ENCODE results near the gene EP300. TPM values are rescaled to one million over a fixed set of nuclear protein-coding genes. Genes with fewer than 3 reads are reported as not detected.
"Not testable (repeated sequence)": the region's sequence is repeated elsewhere in the genome, so short reads cannot be mapped to it uniquely, and the experiment has no call there.

The EP300 gene
- total and polyA plus RNA-seq, 7 experiments from 2014 or later: 13.3 to 155 (median 108) TPM

DNA sequence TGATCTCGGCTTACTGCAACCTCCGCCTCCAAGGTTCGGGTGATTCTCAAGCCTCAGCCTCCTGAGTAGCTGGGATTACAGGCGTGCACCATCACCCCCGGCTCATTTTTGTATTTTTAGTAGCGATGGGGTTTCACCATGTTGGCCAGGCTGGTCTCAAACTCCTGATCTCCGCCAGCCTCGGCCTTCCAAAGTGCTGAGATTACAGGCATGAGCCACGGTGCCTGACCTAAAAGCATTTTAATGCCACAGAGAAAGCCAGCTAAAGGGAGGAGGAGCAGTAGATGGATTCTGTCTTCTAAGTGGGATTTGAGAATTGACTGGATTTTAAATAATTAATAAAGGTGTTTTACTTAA, 14.6 kb downstream of the EP300 start:
- H3K36me3 ChIP-seq (ENCODE audit: control insufficient read depth in 2 of 3, insufficient read depth in 3 of 3, low read length in 3 of 3); ATAC-seq; H3K9me3 Mint-ChIP-seq; H3K27me3 ChIP-seq (ENCODE audit: control insufficient read depth in 2 of 2, insufficient read depth in 2 of 2, low read length in 2 of 2); H3K4me3 ChIP-seq (ENCODE audit: low read length); H3K27me3 Mint-ChIP-seq; H3K9me3 ChIP-seq (ENCODE audit: control insufficient read depth in 2 of 3, low read length in 3 of 3); DNase-seq: not testable (repeated sequence)
- intact Hi-C loops (cut with micrococcal nuclease): loop anchor here in 1 of 2 donors (1.0 kb wide), 1 partner anchor 14 kb away; no protein-coding TSS in a partner anchor
- Mint-ChIP-seq H3K36me3 (peaks cover 6 to 28% (median 14%) of the 10 kb centered on the region in 5 donors), H3K4me3 (peak overlapping the region in 2 of 10 donors; percentile 15 to 39), H3K4me1 (peaks cover 38 to 78% (median 53%) of the 10 kb centered on the region in 7 donors), H3K27ac (peak overlapping the region in 3 of 9 donors; percentile 8 to 80 (median 15))
- H3K27ac ChIP-seq (ENCODE audit: low read depth, low read length): peak overlapping the region; percentile 26
- CTCF ChIA-PET: interaction anchor here (1.4 kb wide), 1 partner anchor 10 kb away, joined by 4 read pairs; no protein-coding TSS in a partner anchor
- peaks cover 15 to 29% of the 10 kb centered on the region in 2 donors for H3K4me1 ChIP-seq (ENCODE audit: control insufficient read depth in 2 of 2, insufficient read depth in 2 of 2, low read length in 2 of 2)
- POLR2A ChIA-PET: interaction anchor here (1.8 kb wide), 1 partner anchor 12 kb away, joined by 5 read pairs; no protein-coding TSS in a partner anchor

GRCh38 chr22:41110968-41111367, 18.6 kb downstream of the EP300 start:
- Histone ChIP-seq H3K9me3 (ENCODE audit: control insufficient read depth in 2 of 3, low read length in 3 of 3) (no peaks in the 10 kb centered on the region), H3K4me3 (ENCODE audit: low read length) (no peak overlapping the region), H3K4me1 (ENCODE audit: control insufficient read depth in 2 of 2, insufficient read depth in 2 of 2, low read length in 2 of 2) (peaks cover 17 to 19% of the 10 kb centered on the region in 2 donors), H3K27ac (ENCODE audit: low read depth, low read length) (no peak overlapping the region), H3K27me3 (ENCODE audit: control insufficient read depth in 2 of 2, insufficient read depth in 2 of 2, low read length in 2 of 2) (no peaks in the 10 kb centered on the region), H3K36me3 (ENCODE audit: control insufficient read depth in 2 of 3, insufficient read depth in 3 of 3, low read length in 3 of 3) (no peaks in the 10 kb centered on the region)
- ATAC-seq: no peak
- no peak for DNase-seq
- Mint-ChIP-seq H3K27me3 (no peaks in the 10 kb centered on the region), H3K9me3 (no peaks in the 10 kb centered on the region), H3K36me3 (peaks cover 0 to 38% (median 4%) of the 10 kb centered on the region in 5 donors), H3K27ac (peak overlapping the region in 4 of 9 donors; percentile 1 to 60 (median 27)), H3K4me1 (peaks cover 22 to 81% (median 58%) of the 10 kb centered on the region in 7 donors), H3K4me3 (no peak overlapping the region)
- intact Hi-C loops (cut with micrococcal nuclease): no loop called here
- CTCF ChIA-PET: no interaction called here
- POLR2A ChIA-PET: interaction anchor here (2.1 kb wide), 1 partner anchor 18 kb away, joined by 7 read pairs; the partner anchor contains the start of gene EP300

DNA sequence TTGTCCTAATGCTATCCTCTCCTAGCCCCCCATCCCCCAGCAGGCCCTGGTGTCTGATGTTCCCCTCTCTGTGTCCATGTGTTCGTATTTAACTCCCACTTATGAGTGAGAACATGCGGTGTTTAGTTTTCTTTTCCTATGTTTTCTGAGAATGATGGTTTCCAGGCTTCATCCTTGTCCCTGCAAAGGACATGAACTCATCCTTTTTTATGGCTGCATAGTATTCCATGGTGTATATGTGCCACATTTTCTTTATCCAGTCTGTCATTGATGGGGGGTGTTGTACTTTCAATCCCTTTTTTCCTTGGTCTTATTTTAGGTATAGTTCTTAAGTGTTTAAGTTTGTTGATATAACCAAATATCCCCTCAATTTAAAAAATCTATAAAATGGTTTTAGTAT, 23.9 kb downstream of the EP300 start:
- Mint-ChIP-seq H3K4me3 (no peak overlapping the region), H3K4me1 (peaks cover 21 to 67% (median 48%) of the 10 kb centered on the region in 7 donors), H3K27ac (peak overlapping the region in 4 of 9 donors; percentile 12 to 85 (median 42)), H3K36me3 (peaks cover 4 to 43% (median 18%) of the 10 kb centered on the region in 5 donors), H3K9me3 (peaks cover 0 to 3% (median 0%) of the 10 kb centered on the region in 11 donors), H3K27me3 (no peaks in the 10 kb centered on the region)
- no peak overlapping the region for H3K27ac ChIP-seq (ENCODE audit: low read depth, low read length)
- H3K4me3 ChIP-seq (ENCODE audit: low read length): no peak overlapping the region
- CTCF ChIA-PET: no interaction called here
- intact Hi-C loops (cut with micrococcal nuclease): no loop called here
- no peak for ATAC-seq
- H3K4me1 ChIP-seq (ENCODE audit: control insufficient read depth in 2 of 2, insufficient read depth in 2 of 2, low read length in 2 of 2): peaks cover 7 to 19% of the 10 kb centered on the region in 2 donors
- peaks cover 6 to 24% (median 12%) of the 10 kb centered on the region in 3 experiments for H3K36me3 ChIP-seq (ENCODE audit: control insufficient read depth in 2 of 3, insufficient read depth in 3 of 3, low read length in 3 of 3)
- H3K9me3 ChIP-seq (ENCODE audit: control insufficient read depth in 2 of 3, low read length in 3 of 3): no peaks in the 10 kb centered on the region
- H3K27me3 ChIP-seq (ENCODE audit: control insufficient read depth in 2 of 2, insufficient read depth in 2 of 2, low read length in 2 of 2): no peaks in the 10 kb centered on the region
- DNase-seq: no peak
- POLR2A ChIA-PET: no interaction called here

- Histone ChIP-seq H3K9me3 (ENCODE audit: control insufficient read depth in 2 of 3, low read length in 3 of 3) (no peaks in the 10 kb centered on the region), H3K36me3 (ENCODE audit: control insufficient read depth in 2 of 3, insufficient read depth in 3 of 3, low read length in 3 of 3) (peaks cover 6 to 24% (median 12%) of the 10 kb centered on the region in 3 experiments), H3K27ac (ENCODE audit: low read depth, low read length) (no peak overlapping the region), H3K27me3 (ENCODE audit: control insufficient read depth in 2 of 2, insufficient read depth in 2 of 2, low read length in 2 of 2) (no peaks in the 10 kb centered on the region), H3K4me1 (ENCODE audit: control insufficient read depth in 2 of 2, insufficient read depth in 2 of 2, low read length in 2 of 2) (peaks cover 9 to 19% of the 10 kb centered on the region in 2 donors), H3K4me3 (ENCODE audit: low read length) (no peak overlapping the region)
- CTCF ChIA-PET: no interaction called here
- intact Hi-C loops (cut with micrococcal nuclease): no loop called here
- POLR2A ChIA-PET: interaction anchor here (0.6 to 1.0 kb wide), 2 partner anchors 25 to 318 kb away, joined by 3 read pairs; partner anchors contain the start of gene EP300
- Mint-ChIP-seq H3K9me3 (peaks cover 0 to 3% (median 0%) of the 10 kb centered on the region in 11 donors), H3K36me3 (peaks cover 4 to 39% (median 19%) of the 10 kb centered on the region in 5 donors), H3K27ac (peak overlapping the region in 2 of 9 donors; percentile 52 to 54), H3K4me1 (peaks cover 23 to 71% (median 56%) of the 10 kb centered on the region in 7 donors), H3K27me3 (no peaks in the 10 kb centered on the region), H3K4me3 (peak overlapping the region in 1 of 10 donors; percentile 34)
- no peak for ATAC-seq
- DNase-seq: no peak
These were observed 25.0 kb downstream of the EP300 start for GRCh38 chr22:41117127-41117965.

- Mint-ChIP-seq H3K36me3 (peaks cover 3 to 24% (median 15%) of the 10 kb centered on the region in 5 donors), H3K4me1 (peaks cover 21 to 45% (median 38%) of the 10 kb centered on the region in 7 donors), H3K9me3 (no peaks in the 10 kb centered on the region), H3K27me3 (no peaks in the 10 kb centered on the region), H3K27ac (peak overlapping the region in 8 of 9 donors; percentile 12 to 81 (median 60)), H3K4me3 (peak overlapping the region in 2 of 10 donors; percentile 42 to 51)
- peaks cover 8 to 33% (median 21%) of the 10 kb centered on the region in 3 experiments for H3K36me3 ChIP-seq (ENCODE audit: control insufficient read depth in 2 of 3, insufficient read depth in 3 of 3, low read length in 3 of 3)
- ATAC-seq: no peak
- CTCF ChIA-PET: no interaction called here
- intact Hi-C loops (cut with micrococcal nuclease): no loop called here
- no peak for DNase-seq
- no peaks in the 10 kb centered on the region for H3K9me3 ChIP-seq (ENCODE audit: control insufficient read depth in 2 of 3, low read length in 3 of 3)
- H3K27ac ChIP-seq (ENCODE audit: low read depth, low read length): no peak overlapping the region
- H3K4me1 ChIP-seq (ENCODE audit: control insufficient read depth in 2 of 2, insufficient read depth in 2 of 2, low read length in 2 of 2): peaks cover 0 to 3% of the 10 kb centered on the region in 2 donors
- no peak overlapping the region for H3K4me3 ChIP-seq (ENCODE audit: low read length)
- H3K27me3 ChIP-seq (ENCODE audit: control insufficient read depth in 2 of 2, insufficient read depth in 2 of 2, low read length in 2 of 2): no peaks in the 10 kb centered on the region
- POLR2A ChIA-PET: no interaction called here
These were observed 30.8 kb downstream of the EP300 start for GRCh38 chr22:41123151-41123550.

DNA sequence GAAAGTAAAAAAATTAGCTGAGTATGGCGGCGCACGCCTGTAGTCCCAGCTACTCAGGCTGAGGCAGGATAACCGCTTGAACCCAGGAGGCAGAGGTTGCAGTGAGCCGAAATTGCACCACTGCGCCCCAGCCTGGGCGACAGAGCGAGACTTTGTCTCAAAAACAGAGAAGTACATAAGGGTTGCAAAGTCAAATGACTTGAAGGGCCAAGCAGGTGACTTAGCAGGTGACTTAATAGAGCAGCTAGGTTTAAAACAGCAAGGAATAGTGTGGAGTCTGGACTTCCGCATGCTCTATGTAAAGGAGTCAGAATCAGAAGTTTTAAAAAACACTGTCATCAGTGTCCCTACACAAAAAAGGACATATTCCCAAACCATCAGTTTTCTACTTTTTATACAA, 31.7 kb downstream of the EP300 start:
- peak overlapping the region in 1 of 9 donors; percentile 38 for H3K27ac Mint-ChIP-seq
- H3K27me3 ChIP-seq (ENCODE audit: control insufficient read depth in 2 of 2, insufficient read depth in 2 of 2, low read length in 2 of 2): no peaks in the 10 kb centered on the region
- H3K27ac ChIP-seq (ENCODE audit: low read depth, low read length): no peak overlapping the region
- CTCF ChIA-PET: no interaction called here
- H3K36me3 ChIP-seq (ENCODE audit: control insufficient read depth in 2 of 3, insufficient read depth in 3 of 3, low read length in 3 of 3): peaks cover 8 to 36% (median 16%) of the 10 kb centered on the region in 3 experiments
- DNase-seq (no peak), ATAC-seq (no peak)
- no peaks in the 10 kb centered on the region for H3K9me3 ChIP-seq (ENCODE audit: control insufficient read depth in 2 of 3, low read length in 3 of 3)
- peaks cover 19 to 45% (median 38%) of the 10 kb centered on the region in 7 donors for H3K4me1 Mint-ChIP-seq
- H3K4me3 ChIP-seq (ENCODE audit: low read length): no peak overlapping the region
- intact Hi-C loops (cut with micrococcal nuclease): no loop called here
- no peaks in the 10 kb centered on the region for H3K9me3 Mint-ChIP-seq
- peak overlapping the region in 1 of 10 donors; percentile 10 for H3K4me3 Mint-ChIP-seq
- H3K4me1 ChIP-seq (ENCODE audit: control insufficient read depth in 2 of 2, insufficient read depth in 2 of 2, low read length in 2 of 2): peaks cover 0 to 3% of the 10 kb centered on the region in 2 donors
- POLR2A ChIA-PET: interaction anchor here (0.6 kb wide), 1 partner anchor 89 kb away, joined by 3 read pairs; no protein-coding TSS in a partner anchor
- no peaks in the 10 kb centered on the region for H3K27me3 Mint-ChIP-seq
- peaks cover 3 to 24% (median 15%) of the 10 kb centered on the region in 5 donors for H3K36me3 Mint-ChIP-seq
